Measurements from ENCODE around the gene RAB39A. TPM values are rescaled to one million over a fixed set of nuclear protein-coding genes. Genes with fewer than 3 reads are reported as not detected.

The RAB39A gene
- total RNA-seq, 1 experiment from 2014 or later: 1.1 TPM

Other genes starting within 250 kb of the RAB39A start
- 0.68 TPM in 1 of 2 replicates, not detected in the other for gene SLN, start 216.4 kb upstream of the RAB39A start, total RNA-seq (2014; rRNA removed; shearing (Covaris generic))
- 36.5 and 43.5 TPM in 2 replicates for gene SLC35F2, start 69.7 kb upstream of the RAB39A start, total RNA-seq (2014; rRNA removed; shearing (Covaris generic))
- 32.3 and 33.0 TPM in 2 replicates for gene CUL5, start 80.5 kb downstream of the RAB39A start, total RNA-seq (2014; rRNA removed; shearing (Covaris generic))
- 135 and 136 TPM in 2 replicates for gene ACAT1, start 193.1 kb downstream of the RAB39A start, total RNA-seq (2014; rRNA removed; shearing (Covaris generic))

All from RPMI7951 (cell line).